HG02642 (cell line): ENCODE measurements around the gene ZNF316.

Source experiments
- ATAC-seq: cut with Tn5 transposase; IDR thresholded peaks from one replicate; pipeline ENCODE4 v1.9.1; 2021; ENCODE audit warnings: mild to moderate bottlenecking; ENCODE audit not compliant: unreplicated experiment, poor library complexity

The ZNF316 gene

DNA sequence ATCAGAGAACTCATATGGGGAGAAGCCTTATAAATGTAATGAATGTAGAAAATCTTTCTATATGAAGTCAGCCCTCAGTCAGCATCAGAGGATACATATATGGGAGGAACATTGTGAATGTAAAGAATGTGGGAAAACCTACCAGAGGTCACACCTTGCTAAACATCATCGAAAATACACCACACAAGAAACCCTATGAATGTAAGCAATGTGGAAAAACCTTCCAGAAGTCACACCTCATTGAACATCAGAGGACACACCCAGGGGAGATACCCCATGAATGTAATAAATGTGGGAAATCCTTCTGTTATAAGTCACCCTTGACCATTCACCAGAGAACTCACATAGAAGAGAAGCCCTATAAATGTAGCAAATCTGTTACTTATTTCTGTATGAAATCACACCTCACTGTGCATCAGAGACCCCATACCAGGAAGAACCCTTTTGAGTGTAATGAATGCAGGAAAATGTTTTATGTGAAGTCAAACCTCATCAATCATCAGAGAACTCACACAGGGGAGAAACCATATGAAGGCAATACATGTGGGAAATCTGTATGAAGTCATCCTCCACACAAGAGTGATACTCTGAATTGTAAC lies 38.8 kb downstream of the ZNF316 start:
- no peak for ATAC-seq

DNA sequence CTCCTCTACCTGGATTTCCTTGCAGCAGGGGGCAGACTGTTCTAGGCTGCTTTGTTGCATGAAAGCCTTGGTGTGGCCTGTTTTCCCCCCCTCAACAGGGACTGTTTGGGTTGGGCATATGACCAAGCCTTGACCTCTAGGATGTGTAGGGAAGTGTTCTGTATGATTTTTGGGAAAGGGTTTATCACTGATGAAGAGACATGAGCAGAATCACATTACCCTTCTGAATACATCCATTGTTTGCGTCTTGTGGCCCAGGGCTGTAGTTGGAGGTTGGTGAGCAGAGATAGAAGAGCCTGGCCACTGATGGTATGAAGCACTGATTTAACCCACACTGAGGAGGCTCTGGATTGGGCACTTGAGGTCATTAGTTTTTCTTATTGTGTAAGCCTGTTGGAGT lies 43.0 kb downstream of the ZNF316 start:
- ATAC-seq = no peak

DNA sequence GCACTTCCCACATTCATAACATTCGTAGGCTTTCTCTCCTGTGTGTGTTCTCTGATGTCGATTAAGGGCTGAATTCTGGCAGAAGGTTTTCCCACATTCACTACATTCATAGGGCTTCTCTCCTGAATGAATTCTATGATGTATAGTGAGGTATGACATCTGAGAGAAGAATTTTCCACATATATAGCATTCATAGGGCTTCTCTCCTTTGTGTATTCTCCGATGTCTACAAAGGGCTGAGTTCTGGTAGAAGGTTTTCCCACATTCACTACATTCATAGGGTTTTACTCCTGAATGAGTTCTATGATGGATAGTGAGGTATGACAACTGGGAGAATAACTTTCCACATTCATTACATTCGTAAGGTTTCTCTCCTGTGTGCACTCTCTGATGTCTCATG lies 54.0 kb downstream of the ZNF316 start:
- ATAC-seq = no peak

DNA sequence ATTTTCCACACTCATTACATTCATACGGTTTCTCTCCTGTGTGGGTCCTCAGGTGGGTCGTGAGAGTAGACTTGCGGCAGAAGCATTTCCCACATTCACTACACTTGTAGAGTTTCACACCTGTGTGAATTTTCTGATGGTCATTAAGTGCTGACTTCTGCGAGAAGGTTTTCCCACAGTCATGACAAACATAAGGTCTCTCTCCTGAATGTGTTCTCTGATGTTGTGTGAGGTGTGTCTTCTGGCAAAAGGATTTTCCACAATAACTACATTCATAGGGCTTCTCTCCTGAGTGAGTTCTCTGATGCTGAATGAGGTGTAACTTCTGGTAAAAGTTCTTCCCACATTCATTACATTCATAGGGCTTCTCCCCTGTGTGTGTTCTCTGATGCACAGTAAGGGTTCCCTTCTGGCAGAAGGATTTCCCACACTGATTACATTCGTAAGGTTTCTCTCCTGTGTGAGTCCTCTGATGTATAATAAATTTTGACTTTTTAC lies 54.5 kb downstream of the ZNF316 start:
- ATAC-seq = no peak

DNA sequence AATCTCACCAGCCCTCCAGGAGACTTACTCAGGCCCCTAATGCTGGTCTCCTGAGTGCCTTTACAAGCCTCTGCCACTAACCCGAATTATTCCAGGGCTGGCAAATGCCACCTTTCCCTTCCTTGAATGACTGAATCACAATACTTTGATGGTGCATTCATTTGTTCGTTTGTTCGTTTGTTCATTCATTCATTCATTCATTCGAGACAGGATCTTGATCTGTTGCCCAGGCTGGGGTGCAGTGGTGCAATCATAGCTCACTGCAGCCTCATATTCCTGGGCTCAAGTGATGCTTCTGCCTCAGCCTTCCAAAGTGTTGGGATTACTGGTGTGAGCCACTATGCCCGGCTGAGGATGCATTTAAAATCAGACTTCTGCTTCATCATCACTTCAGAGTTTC lies 63.7 kb downstream of the ZNF316 start:
- no peak for ATAC-seq

DNA sequence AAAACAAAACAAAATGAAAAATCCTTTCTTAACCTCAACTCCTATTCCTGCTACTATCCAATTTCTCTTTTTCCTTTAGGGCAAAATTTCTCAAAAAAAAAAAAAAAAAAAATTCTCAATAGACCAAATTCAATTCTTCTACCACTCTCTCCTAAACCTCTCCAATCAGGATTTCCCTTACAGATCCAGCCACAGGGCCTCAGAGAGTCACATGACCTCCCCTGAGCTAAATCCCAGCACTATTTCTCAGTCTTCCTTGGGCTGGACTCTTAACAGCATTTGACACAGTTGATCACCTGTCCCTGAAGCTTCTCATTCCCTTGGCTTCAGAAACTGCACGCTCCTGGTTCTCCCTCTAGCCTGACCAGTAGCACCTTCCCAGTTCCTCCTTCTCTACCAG lies 64.7 kb downstream of the ZNF316 start:
- no peak for ATAC-seq
